Body of pancreas (tissue), 4 donors: Measurements from ENCODE around the gene UNC45B.
A peak's percentile ranks its signal among the peaks of the same experiment; 100 is the strongest.

Source experiments
- POLR2A ChIP-seq, 3 donors: fragments of 450-650 bp; IDR thresholded peaks; one replicate each; pipeline ENCODE4 v1.6.1; 2016; ENCODE audit warnings: antibody characterized with exemption in 3 of 3, mild to moderate bottlenecking in 2 of 3
- TF ChIP-seq, protein P1 (sequence below), 7 experiments: fragments of 450-650 bp in 4 of 7; fragments of 200-600 bp in 3 of 7; sonication (generic) in 3 of 7; IDR thresholded peaks; one replicate each; pipeline ENCODE4 v1.5.1; 2016 to 2019; ENCODE audit warnings: antibody characterized with exemption in 7 of 7

DNA sequence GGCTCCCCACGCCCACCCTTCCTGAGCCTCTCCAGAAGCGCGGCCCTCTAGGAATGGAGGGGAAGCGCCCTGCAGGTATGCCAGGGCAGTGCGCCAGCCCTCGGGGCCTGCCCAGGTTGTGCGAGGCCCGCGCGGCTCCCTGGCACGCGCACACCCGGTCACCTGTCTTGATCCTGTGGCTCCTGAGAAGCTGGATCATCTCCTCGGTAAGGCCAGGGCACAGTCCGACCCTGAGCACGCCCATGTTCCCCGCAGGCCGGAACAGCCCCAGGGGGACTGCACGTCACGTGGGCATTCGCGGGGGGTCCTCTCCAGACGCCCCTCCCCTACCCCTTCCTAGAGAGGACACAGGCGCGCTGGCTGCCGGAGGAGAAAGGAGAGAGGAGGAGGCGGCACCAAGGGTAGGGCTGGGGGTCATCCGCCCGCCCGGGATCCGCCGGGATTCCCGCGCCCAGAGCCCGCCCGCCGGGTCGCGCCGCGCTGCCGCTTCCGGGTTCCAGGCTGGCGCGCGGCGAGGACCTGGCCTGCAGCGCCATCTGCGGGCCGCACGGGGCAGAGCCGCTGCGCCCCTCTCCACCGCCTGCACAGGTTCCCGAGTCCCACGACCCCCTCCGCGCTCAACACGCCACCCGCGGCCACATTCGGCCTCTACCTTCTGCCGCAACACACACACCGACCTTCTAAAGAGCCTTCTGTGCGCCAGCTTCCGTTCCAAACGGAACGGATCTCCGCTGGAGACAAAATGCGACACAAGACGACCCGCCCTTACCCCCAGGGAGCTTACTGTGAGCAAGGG, 28.0 kb upstream of the UNC45B start, which contains the start of gene RAD51D:
- TF ChIP-seq, protein P1, sequence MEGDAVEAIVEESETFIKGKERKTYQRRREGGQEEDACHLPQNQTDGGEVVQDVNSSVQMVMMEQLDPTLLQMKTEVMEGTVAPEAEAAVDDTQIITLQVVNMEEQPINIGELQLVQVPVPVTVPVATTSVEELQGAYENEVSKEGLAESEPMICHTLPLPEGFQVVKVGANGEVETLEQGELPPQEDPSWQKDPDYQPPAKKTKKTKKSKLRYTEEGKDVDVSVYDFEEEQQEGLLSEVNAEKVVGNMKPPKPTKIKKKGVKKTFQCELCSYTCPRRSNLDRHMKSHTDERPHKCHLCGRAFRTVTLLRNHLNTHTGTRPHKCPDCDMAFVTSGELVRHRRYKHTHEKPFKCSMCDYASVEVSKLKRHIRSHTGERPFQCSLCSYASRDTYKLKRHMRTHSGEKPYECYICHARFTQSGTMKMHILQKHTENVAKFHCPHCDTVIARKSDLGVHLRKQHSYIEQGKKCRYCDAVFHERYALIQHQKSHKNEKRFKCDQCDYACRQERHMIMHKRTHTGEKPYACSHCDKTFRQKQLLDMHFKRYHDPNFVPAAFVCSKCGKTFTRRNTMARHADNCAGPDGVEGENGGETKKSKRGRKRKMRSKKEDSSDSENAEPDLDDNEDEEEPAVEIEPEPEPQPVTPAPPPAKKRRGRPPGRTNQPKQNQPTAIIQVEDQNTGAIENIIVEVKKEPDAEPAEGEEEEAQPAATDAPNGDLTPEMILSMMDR (IDR thresholded peaks at IDR 0.05), result peak; percentile 67 to 99 (median 93)
- peak in 2 of 3 donors; percentile 56 to 61 for TF ChIP-seq POLR2A (IDR thresholded peaks at IDR 0.05)
